Measurements from ENCODE around the gene SIGLEC6.

DNA sequence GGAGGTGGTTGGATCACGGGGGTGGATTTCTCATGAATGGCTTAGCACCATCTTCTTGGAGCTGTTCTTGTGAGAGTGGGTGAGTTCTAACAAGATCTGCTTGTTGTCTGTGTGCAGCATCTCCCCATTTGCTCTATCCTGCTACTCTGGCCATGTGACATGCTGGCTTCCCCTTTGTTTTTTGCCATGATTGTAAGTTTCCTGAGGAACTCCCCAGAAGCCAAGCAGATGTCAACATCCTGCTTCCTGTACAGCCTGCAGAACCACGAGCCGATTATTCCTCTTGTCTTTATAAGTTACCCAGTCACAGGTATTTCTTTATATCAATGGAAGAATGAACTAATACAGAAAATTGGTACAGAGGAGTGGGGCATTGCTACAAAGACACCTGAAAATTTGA, 27.6 kb downstream of the SIGLEC6 start:
- TF ChIP-seq, protein P1, sequence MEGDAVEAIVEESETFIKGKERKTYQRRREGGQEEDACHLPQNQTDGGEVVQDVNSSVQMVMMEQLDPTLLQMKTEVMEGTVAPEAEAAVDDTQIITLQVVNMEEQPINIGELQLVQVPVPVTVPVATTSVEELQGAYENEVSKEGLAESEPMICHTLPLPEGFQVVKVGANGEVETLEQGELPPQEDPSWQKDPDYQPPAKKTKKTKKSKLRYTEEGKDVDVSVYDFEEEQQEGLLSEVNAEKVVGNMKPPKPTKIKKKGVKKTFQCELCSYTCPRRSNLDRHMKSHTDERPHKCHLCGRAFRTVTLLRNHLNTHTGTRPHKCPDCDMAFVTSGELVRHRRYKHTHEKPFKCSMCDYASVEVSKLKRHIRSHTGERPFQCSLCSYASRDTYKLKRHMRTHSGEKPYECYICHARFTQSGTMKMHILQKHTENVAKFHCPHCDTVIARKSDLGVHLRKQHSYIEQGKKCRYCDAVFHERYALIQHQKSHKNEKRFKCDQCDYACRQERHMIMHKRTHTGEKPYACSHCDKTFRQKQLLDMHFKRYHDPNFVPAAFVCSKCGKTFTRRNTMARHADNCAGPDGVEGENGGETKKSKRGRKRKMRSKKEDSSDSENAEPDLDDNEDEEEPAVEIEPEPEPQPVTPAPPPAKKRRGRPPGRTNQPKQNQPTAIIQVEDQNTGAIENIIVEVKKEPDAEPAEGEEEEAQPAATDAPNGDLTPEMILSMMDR (IDR thresholded peaks at IDR 0.05), result no peak
- no peak for TF ChIP-seq EP300 (IDR thresholded peaks at IDR 0.05; ENCODE audit: low read depth)

Data from transverse colon (tissue), 3 donors.